ENCODE measurements around the gene SRI. TPM values are rescaled to one million over a fixed set of nuclear protein-coding genes. Genes with fewer than 3 reads are reported as not detected.
"Not testable (repeated sequence)": the region's sequence is repeated elsewhere in the genome, so short reads cannot be mapped to it uniquely, and the experiment has no call there.

The SRI gene, protein sequence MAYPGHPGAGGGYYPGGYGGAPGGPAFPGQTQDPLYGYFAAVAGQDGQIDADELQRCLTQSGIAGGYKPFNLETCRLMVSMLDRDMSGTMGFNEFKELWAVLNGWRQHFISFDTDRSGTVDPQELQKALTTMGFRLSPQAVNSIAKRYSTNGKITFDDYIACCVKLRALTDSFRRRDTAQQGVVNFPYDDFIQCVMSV
- 40.0 TPM for total RNA-seq

- no peaks in the 10 kb centered on the region for H3K9me3 ChIP-seq (ENCODE audit: low read depth, low read length)
- peak within 1 kb of the TSS; percentile 67 for H3K4me3 ChIP-seq (ENCODE audit: low read length)
- peaks cover 36% of the 10 kb centered on the region for H3K4me1 ChIP-seq (ENCODE audit: insufficient read depth, low read length)
- no peaks in the 10 kb centered on the region for H3K27me3 ChIP-seq (ENCODE audit: insufficient read depth, low read length)
Observed at GRCh38 chr7:88219781-88220747, at the start of gene SRI. TSS of gene SRI (minus strand) at chr7:88220038. CDS start at chr7:88220026, 12 bp downstream.

- no peak overlapping the region for H3K4me3 ChIP-seq (ENCODE audit: low read length)
Observed at GRCh38 chr7:88269586-88269985, 49.7 kb upstream of the SRI start.

GRCh38 chr7:88268858-88269257, 49.0 kb upstream of the SRI start:
- H3K4me3 ChIP-seq (ENCODE audit: low read length), result no peak overlapping the region
- no peaks in the 10 kb centered on the region for H3K9me3 ChIP-seq (ENCODE audit: low read depth, low read length)
- H3K27me3 ChIP-seq (ENCODE audit: insufficient read depth, low read length), result no peaks in the 10 kb centered on the region
- peaks cover 26% of the 10 kb centered on the region for H3K4me1 ChIP-seq (ENCODE audit: insufficient read depth, low read length)

More at GRCh38 chr7:88269586-88269985, 49.7 kb upstream of the SRI start:
- Histone ChIP-seq H3K27me3 (ENCODE audit: insufficient read depth, low read length) (no peaks in the 10 kb centered on the region), H3K4me1 (ENCODE audit: insufficient read depth, low read length) (peaks cover 21% of the 10 kb centered on the region), H3K9me3 (ENCODE audit: low read depth, low read length) (no peaks in the 10 kb centered on the region)

- no peak overlapping the region for H3K4me3 ChIP-seq (ENCODE audit: low read length)
- H3K4me1 ChIP-seq (ENCODE audit: insufficient read depth, low read length), result peaks cover 26% of the 10 kb centered on the region
- no peaks in the 10 kb centered on the region for H3K9me3 ChIP-seq (ENCODE audit: low read depth, low read length)
- no peaks in the 10 kb centered on the region for H3K27me3 ChIP-seq (ENCODE audit: insufficient read depth, low read length)
Observed at GRCh38 chr7:88268051-88268450, 48.2 kb upstream of the SRI start.

DNA sequence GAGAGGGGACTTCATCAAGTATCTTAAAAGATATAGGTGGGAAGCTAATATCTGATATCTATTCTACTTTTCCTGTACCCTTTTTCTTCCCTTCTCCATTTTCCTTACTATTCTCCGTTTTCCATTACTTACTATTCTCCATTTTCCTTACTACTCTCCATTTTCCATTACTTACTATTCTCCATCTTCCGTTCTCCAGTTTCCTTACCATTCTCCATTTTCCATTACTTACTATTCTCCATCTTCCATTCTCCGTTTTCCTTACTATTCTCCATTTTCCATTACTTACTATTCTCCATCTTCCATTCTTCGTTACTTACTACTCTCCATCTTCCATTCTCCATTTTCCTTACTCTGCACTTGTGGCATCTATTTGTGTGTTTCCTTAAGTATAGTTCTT, 47.6 kb upstream of the SRI start:
- no peaks in the 10 kb centered on the region for H3K9me3 ChIP-seq (ENCODE audit: low read depth, low read length)
- no peak overlapping the region for H3K4me3 ChIP-seq (ENCODE audit: low read length)
- H3K4me1 ChIP-seq (ENCODE audit: insufficient read depth, low read length), result peaks cover 31% of the 10 kb centered on the region
- H3K27me3 ChIP-seq (ENCODE audit: insufficient read depth, low read length), result no peaks in the 10 kb centered on the region

DNA sequence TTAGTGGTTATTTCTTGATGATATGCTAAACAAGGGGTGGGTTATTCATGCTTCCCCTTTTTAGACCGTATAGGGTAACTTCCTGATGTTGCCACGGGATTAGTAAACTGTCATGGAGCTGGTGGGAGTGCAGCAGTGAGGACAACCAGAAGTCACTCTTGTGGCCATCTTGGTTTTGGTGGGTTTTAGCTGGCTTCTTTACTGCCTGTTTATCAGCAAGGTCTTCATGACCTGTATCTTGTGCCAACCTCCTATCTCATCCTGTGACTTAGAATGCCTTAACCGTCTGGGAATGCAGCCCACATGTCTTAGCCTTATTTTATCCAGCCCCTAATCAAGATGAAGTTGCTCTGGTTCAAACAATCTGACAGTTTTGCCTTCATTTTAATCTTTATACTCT, 45.1 kb upstream of the SRI start:
- H3K9me3 ChIP-seq (ENCODE audit: low read depth, low read length); H3K4me3 ChIP-seq (ENCODE audit: low read length); H3K27me3 ChIP-seq (ENCODE audit: insufficient read depth, low read length): not testable (repeated sequence)
- peaks cover 31% of the 10 kb centered on the region for H3K4me1 ChIP-seq (ENCODE audit: insufficient read depth, low read length)

- H3K4me1 ChIP-seq (ENCODE audit: insufficient read depth, low read length), result peaks cover 15% of the 10 kb centered on the region
- H3K27me3 ChIP-seq (ENCODE audit: insufficient read depth, low read length), result no peaks in the 10 kb centered on the region
- no peak overlapping the region for H3K4me3 ChIP-seq (ENCODE audit: low read length)
- H3K9me3 ChIP-seq (ENCODE audit: low read depth, low read length), result no peaks in the 10 kb centered on the region
Observed at GRCh38 chr7:88262562-88262961, 42.7 kb upstream of the SRI start.

- Histone ChIP-seq H3K4me3 (ENCODE audit: low read length) (no peak overlapping the region), H3K4me1 (ENCODE audit: insufficient read depth, low read length) (peaks cover 15% of the 10 kb centered on the region), H3K27me3 (ENCODE audit: insufficient read depth, low read length) (no peaks in the 10 kb centered on the region), H3K9me3 (ENCODE audit: low read depth, low read length) (no peaks in the 10 kb centered on the region)
Observed at GRCh38 chr7:88260719-88261118, 40.9 kb upstream of the SRI start.

DNA sequence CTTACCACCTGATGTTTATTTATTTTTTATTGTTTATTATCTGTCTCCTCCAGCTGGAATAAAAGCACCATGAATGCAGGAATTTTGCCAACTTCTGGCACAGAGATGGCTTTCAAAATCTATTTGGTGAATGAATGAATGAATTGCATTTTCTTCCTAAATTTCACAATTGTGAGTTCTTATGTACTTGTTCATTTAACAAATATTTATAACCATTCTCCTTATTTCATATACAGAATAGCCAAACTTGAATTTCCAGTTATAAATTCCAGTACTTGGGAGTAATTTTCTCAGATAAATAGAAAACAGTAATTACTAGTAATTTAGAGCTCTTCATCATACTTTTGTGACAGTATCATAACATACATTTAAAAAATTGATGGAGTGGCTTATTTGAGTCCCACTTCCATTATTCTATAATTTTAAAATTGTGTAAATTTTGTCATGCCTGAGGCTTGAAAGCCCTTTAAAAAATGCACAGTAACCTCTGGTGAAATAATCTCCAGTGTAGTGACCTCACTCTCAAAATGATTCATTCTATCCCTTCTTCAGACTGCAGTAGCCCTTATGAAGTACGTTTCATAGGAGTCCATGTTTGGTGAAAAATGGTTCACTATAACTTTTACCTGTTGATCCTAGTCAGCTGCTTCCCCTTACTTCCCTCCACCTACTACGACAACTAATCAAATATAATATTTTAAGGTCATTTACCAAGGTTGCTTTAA, 40.0 kb upstream of the SRI start:
- peaks cover 12% of the 10 kb centered on the region for H3K4me1 ChIP-seq (ENCODE audit: insufficient read depth, low read length)
- H3K4me3 ChIP-seq (ENCODE audit: low read length), result no peak overlapping the region
- no peaks in the 10 kb centered on the region for H3K9me3 ChIP-seq (ENCODE audit: low read depth, low read length)
- no peaks in the 10 kb centered on the region for H3K27me3 ChIP-seq (ENCODE audit: insufficient read depth, low read length)

- H3K9me3 ChIP-seq (ENCODE audit: low read depth, low read length), result peaks cover 14% of the 10 kb centered on the region
- H3K4me3 ChIP-seq (ENCODE audit: low read length); H3K4me1 ChIP-seq (ENCODE audit: insufficient read depth, low read length); H3K27me3 ChIP-seq (ENCODE audit: insufficient read depth, low read length): not testable (repeated sequence)
Observed at GRCh38 chr7:88258296-88258695, 38.5 kb upstream of the SRI start.

GRCh38 chr7:88256906-88257305, 37.1 kb upstream of the SRI start:
- Histone ChIP-seq H3K4me1 (ENCODE audit: insufficient read depth, low read length) (no peaks in the 10 kb centered on the region), H3K9me3 (ENCODE audit: low read depth, low read length) (peaks cover 17% of the 10 kb centered on the region), H3K4me3 (ENCODE audit: low read length) (no peak overlapping the region), H3K27me3 (ENCODE audit: insufficient read depth, low read length) (no peaks in the 10 kb centered on the region)

DNA sequence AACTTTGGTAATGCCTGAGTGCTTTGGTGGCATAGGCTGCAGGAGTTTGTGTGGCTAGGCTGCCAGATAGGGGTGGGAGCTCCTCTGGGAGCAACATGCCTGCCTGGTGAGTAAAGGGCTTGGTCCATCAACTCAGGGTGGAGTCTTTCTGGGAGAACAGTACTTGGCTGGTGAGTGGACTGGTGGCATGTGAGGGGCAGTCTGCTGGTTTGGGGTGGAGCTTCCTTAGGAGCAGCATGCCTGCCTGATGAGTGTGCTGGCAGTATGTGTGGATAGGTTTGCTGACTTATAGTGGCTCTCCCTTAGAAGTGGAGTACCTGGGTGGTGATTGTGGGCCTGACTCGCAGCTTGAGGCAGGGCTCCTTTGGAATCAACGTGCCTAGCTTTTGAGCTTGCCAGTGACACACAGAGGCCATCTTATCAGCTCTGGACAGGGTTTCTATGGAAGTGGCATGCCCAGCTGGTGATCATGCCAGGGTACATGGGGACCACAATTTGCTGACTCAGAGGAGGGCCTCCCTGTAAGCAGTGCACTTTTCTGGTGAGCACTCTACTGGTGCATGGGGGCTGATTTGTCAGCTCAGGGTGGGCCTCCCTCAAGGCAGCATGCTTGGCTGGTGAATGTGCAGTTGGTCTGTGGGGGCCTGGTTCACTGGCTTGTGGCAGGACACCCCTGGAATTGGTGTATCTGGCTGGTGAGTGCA, 35.0 kb upstream of the SRI start:
- Histone ChIP-seq H3K4me3 (ENCODE audit: low read length) (no peak overlapping the region), H3K4me1 (ENCODE audit: insufficient read depth, low read length) (no peaks in the 10 kb centered on the region), H3K9me3 (ENCODE audit: low read depth, low read length) (peaks cover 17% of the 10 kb centered on the region), H3K27me3 (ENCODE audit: insufficient read depth, low read length) (no peaks in the 10 kb centered on the region)

DNA sequence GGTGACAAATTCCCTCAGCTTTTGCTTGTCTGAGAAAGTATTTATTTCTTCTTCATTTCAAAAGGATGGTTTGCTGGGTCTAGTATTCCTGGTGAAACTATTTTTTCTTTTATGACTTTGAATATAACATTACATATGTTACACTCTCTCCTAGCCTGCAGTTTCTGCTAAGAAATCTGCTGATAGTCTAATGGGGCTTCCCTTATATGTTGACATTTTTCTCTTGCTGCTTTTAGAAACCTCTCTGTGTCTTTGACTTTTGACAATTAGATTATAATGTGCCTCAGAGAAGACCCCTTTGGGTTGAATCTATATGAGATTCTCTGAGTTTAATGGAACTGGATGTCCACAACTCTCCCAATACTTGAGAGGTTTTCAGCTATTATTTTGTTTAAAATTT, 33.8 kb upstream of the SRI start:
- no peaks in the 10 kb centered on the region for H3K27me3 ChIP-seq (ENCODE audit: insufficient read depth, low read length)
- no peaks in the 10 kb centered on the region for H3K4me1 ChIP-seq (ENCODE audit: insufficient read depth, low read length)
- peaks cover 17% of the 10 kb centered on the region for H3K9me3 ChIP-seq (ENCODE audit: low read depth, low read length)
- no peak overlapping the region for H3K4me3 ChIP-seq (ENCODE audit: low read length)

DNA sequence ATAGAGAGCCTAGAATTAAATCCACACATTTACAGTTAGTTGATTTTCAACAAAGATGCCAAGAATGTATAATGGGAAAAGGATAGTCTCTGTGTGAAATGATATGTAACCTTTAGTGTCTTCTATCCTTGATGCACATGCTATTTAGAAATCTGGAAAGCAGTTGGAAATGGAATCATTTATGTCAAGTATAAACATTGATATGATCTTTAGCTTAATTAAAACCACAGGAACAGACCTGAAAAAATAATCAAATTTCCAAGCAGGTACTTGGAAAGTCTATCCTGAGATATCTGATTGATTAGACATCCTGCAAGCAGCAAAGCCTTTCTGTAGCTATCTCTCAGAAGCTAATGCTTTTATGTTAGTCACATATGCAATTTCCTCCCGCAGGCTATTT, 24.4 kb upstream of the SRI start:
- Histone ChIP-seq H3K4me3 (ENCODE audit: low read length) (no peak overlapping the region), H3K27me3 (ENCODE audit: insufficient read depth, low read length) (peaks cover 3% of the 10 kb centered on the region), H3K4me1 (ENCODE audit: insufficient read depth, low read length) (no peaks in the 10 kb centered on the region)

More for the DNA sequence above, 24.4 kb upstream of the SRI start:
- no peaks in the 10 kb centered on the region for H3K9me3 ChIP-seq (ENCODE audit: low read depth, low read length)

Measured in mononuclear cell (primary cell).